Endodermal cell (in vitro differentiated cells): ENCODE data around the gene DPP8. TPM values are rescaled to one million over a fixed set of nuclear protein-coding genes. Genes with fewer than 3 reads are reported as not detected.
"Not testable (repeated sequence)": the region's sequence is repeated elsewhere in the genome, so short reads cannot be mapped to it uniquely, and the experiment has no call there.

Source experiments
- DNase-seq: peaks from one replicate; pipeline ENCODE4 v3.0.0-alpha.2; 2017
- H3K27ac ChIP-seq: 2 replicates; pipeline ENCODE4 v1.5.1; 2013; ENCODE audit warnings: mild to moderate bottlenecking, low read depth, low read length, moderate library complexity
- H3K27me3 ChIP-seq: 2 replicates; pipeline ENCODE4 v1.6.1; 2013; ENCODE audit warnings: mild to moderate bottlenecking, low read length, moderate library complexity; ENCODE audit not compliant: insufficient read depth, control insufficient read depth, poor library complexity, severe bottlenecking
- H3K36me3 ChIP-seq: 2 replicates; pipeline ENCODE4 v1.7.0; 2013; ENCODE audit warnings: mild to moderate bottlenecking, low read length, moderate library complexity; ENCODE audit not compliant: control insufficient read depth, insufficient read depth
- H3K4me1 ChIP-seq: one replicate; pipeline ENCODE4 v1.7.0; 2013; ENCODE audit warnings: low read length; ENCODE audit not compliant: control insufficient read depth, insufficient read depth
- H3K4me3 ChIP-seq: 2 replicates; pipeline ENCODE4 v1.5.1; 2013; ENCODE audit warnings: mild to moderate bottlenecking, low read length, moderate library complexity
- H3K9ac ChIP-seq: 2 replicates; pipeline ENCODE4 v1.6.1; 2013; ENCODE audit warnings: mild to moderate bottlenecking, low read length, moderate library complexity; ENCODE audit not compliant: poor library complexity, severe bottlenecking; ENCODE audit errors: extremely low read depth
- H3K9me3 ChIP-seq: 2 replicates; pipeline ENCODE4 v1.6.1; 2013; ENCODE audit warnings: mild to moderate bottlenecking, low read length, moderate library complexity; ENCODE audit not compliant: control insufficient read depth
- H3K27ac Mint-ChIP-seq: 2 replicates; pipeline ENCODE4 v1.8.0; 2020; ENCODE audit warnings: mixed read lengths
- H3K27me3 Mint-ChIP-seq: 2 replicates; pipeline ENCODE4 v1.8.0; 2021; ENCODE audit warnings: mild to moderate bottlenecking, mixed read lengths; ENCODE audit not compliant: insufficient read depth
- H3K36me3 Mint-ChIP-seq: 2 replicates; pipeline ENCODE4 v1.8.0; 2020; ENCODE audit warnings: low read depth, mixed read lengths
- H3K4me1 Mint-ChIP-seq: 2 replicates; pipeline ENCODE4 v1.8.0; 2020; ENCODE audit warnings: mixed read lengths
- H3K4me3 Mint-ChIP-seq: 2 replicates; pipeline ENCODE4 v1.8.0; 2020; ENCODE audit warnings: mild to moderate bottlenecking, moderate library complexity, mixed read lengths
- H3K9me3 Mint-ChIP-seq: 2 replicates; pipeline ENCODE4 v1.8.0; 2020; ENCODE audit warnings: mild to moderate bottlenecking, mixed read lengths
- CTCF ChIP-seq: fragments of 200-600 bp; sonication (generic); conservative IDR thresholded peaks from 2 replicates; pipeline ENCODE4 v1.5.0; 2021; ENCODE audit warnings: antibody characterized with exemption, mild to moderate bottlenecking
- WGBS, 2 experiments: methylation state at CpG; one replicate each; pipeline versions ENCODE4 v1.1.5 to v1.1.7; 2013; ENCODE audit warnings: missing lambda C conversion rate in 2 of 2, mixed read lengths in 1 of 2; ENCODE audit not compliant: insufficient coverage in 1 of 2, insufficient read length in 1 of 2; 5-methylcytosine and 5-hydroxymethylcytosine counted together
- total RNA-seq, 2 donors: library from RNA; stranded (reverse); fragmentation: NEBNext Ultra II Directional in 1 of 2; extraction: Animal tissue kit (Norgen Biotek cat#: 25700) in 1 of 2; gene quantifications; 2 replicates in 1 of 2; 3 replicates in 1 of 2; pipeline ENCODE4 v1.2.1, GENCODE V29; 2021

DPP8 gene
- total RNA-seq, 2 donors from 2014 or later = 31.8 to 34.9 TPM

GRCh38 chr15:65399997-65400396, 117.5 kb downstream of the DPP8 start:
- peaks cover 41% of the 10 kb centered on the region for H3K27me3 Mint-ChIP-seq
- 86 to 92% methylated on average over 2 of the region's 2 CpGs for WGBS, 2 experiments
- Histone ChIP-seq H3K27me3 (no peaks in the 10 kb centered on the region), H3K9ac (no peak overlapping the region), H3K4me1 (peaks cover 11% of the 10 kb centered on the region), H3K4me3 (no peak overlapping the region), H3K36me3 (peaks cover 30% of the 10 kb centered on the region), H3K27ac (no peak overlapping the region), H3K9me3 (no peaks in the 10 kb centered on the region)
- H3K27ac Mint-ChIP-seq = no peak overlapping the region
- TF ChIP-seq CTCF = no peak
- H3K4me1 Mint-ChIP-seq = peaks cover 25% of the 10 kb centered on the region
- peaks cover 18% of the 10 kb centered on the region for H3K36me3 Mint-ChIP-seq
- DNase-seq = no peak
- no peaks in the 10 kb centered on the region for H3K9me3 Mint-ChIP-seq
- H3K4me3 Mint-ChIP-seq = no peak overlapping the region

DNA sequence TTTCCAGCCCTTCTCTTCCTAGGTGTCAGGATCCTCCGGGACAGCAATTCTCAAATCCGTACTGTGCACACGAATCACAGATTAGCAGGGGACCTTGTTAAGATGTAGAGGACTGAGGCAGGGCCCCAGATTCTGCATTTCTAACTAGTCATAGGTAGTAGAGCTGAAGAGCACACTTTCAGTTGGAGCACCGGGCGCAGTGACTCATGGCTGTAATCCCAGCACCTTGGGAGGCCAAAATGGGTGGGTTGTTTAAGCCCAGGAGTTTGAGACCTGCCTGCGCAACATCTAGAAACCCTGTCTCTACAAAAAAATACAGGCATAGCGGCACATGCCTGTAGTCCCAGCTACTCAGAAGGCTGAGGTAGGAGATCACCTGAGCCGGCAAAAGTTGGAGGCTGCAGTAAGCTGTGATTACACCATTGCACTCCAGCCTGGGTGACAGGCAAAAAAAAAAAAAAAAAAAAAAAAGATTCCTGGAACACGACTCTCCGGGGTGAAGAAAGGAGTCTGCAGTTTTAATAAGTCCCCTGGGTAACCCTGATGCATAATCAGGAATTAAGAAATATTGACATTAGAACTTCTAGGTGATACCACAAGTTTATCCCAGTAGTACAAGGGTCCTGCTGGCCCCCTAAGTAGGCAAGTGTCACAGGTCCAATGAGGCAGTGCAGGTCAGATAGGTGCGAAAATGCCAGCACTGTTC, 118.3 kb downstream of the DPP8 start:
- Histone ChIP-seq H3K4me3 (no peak overlapping the region), H3K36me3 (peaks cover 38% of the 10 kb centered on the region), H3K4me1 (peaks cover 11% of the 10 kb centered on the region), H3K27ac (no peak overlapping the region), H3K9me3 (no peaks in the 10 kb centered on the region), H3K27me3 (no peaks in the 10 kb centered on the region), H3K9ac (no peak overlapping the region)
- Mint-ChIP-seq H3K27ac (no peak overlapping the region), H3K4me3 (no peak overlapping the region), H3K36me3 (peaks cover 27% of the 10 kb centered on the region), H3K9me3 (no peaks in the 10 kb centered on the region), H3K27me3 (peaks cover 50% of the 10 kb centered on the region), H3K4me1 (peaks cover 21% of the 10 kb centered on the region)
- 94 to 95% methylated on average over 6 to 11 of the region's 11 CpGs for WGBS, 2 experiments
- DNase-seq = no peak
- TF ChIP-seq CTCF = no peak

- H3K27me3 Mint-ChIP-seq = peaks cover 56% of the 10 kb centered on the region
- not testable (repeated sequence) for H3K4me3 Mint-ChIP-seq
Observed at GRCh38 chr15:65398486-65398885, 119.0 kb downstream of the DPP8 start.

More at GRCh38 chr15:65398486-65398885, 119.0 kb downstream of the DPP8 start:
- not testable (repeated sequence) for DNase-seq, H3K27ac Mint-ChIP-seq, H3K27me3 ChIP-seq, H3K9me3 ChIP-seq, H3K9me3 Mint-ChIP-seq, H3K9ac ChIP-seq, H3K4me3 ChIP-seq, H3K27ac ChIP-seq
- peaks cover 39% of the 10 kb centered on the region for H3K36me3 ChIP-seq
- Mint-ChIP-seq H3K4me1 (peaks cover 16% of the 10 kb centered on the region), H3K36me3 (peaks cover 33% of the 10 kb centered on the region)
- 95 to 97% methylated on average over 6 to 14 of the region's 16 CpGs for WGBS, 2 experiments
- H3K4me1 ChIP-seq = peaks cover 11% of the 10 kb centered on the region
